Endodermal cell (in vitro differentiated cells): ENCODE measurements around the gene GNG14. TPM values are rescaled to one million over a fixed set of nuclear protein-coding genes. Genes with fewer than 3 reads are reported as not detected.

Experiments
- DNase-seq: peaks from one replicate; pipeline ENCODE4 v3.0.0-alpha.2; 2017
- H3K27ac ChIP-seq: 2 replicates; pipeline ENCODE4 v1.5.1; 2013; ENCODE audit warnings: mild to moderate bottlenecking, low read depth, low read length, moderate library complexity
- H3K27me3 ChIP-seq: 2 replicates; pipeline ENCODE4 v1.6.1; 2013; ENCODE audit warnings: mild to moderate bottlenecking, low read length, moderate library complexity; ENCODE audit not compliant: insufficient read depth, control insufficient read depth, poor library complexity, severe bottlenecking
- H3K36me3 ChIP-seq: 2 replicates; pipeline ENCODE4 v1.7.0; 2013; ENCODE audit warnings: mild to moderate bottlenecking, low read length, moderate library complexity; ENCODE audit not compliant: control insufficient read depth, insufficient read depth
- H3K4me1 ChIP-seq: one replicate; pipeline ENCODE4 v1.7.0; 2013; ENCODE audit warnings: low read length; ENCODE audit not compliant: control insufficient read depth, insufficient read depth
- H3K4me3 ChIP-seq: 2 replicates; pipeline ENCODE4 v1.5.1; 2013; ENCODE audit warnings: mild to moderate bottlenecking, low read length, moderate library complexity
- H3K9ac ChIP-seq: 2 replicates; pipeline ENCODE4 v1.6.1; 2013; ENCODE audit warnings: mild to moderate bottlenecking, low read length, moderate library complexity; ENCODE audit not compliant: poor library complexity, severe bottlenecking; ENCODE audit errors: extremely low read depth
- H3K9me3 ChIP-seq: 2 replicates; pipeline ENCODE4 v1.6.1; 2013; ENCODE audit warnings: mild to moderate bottlenecking, low read length, moderate library complexity; ENCODE audit not compliant: control insufficient read depth
- H3K27ac Mint-ChIP-seq: 2 replicates; pipeline ENCODE4 v1.8.0; 2020; ENCODE audit warnings: mixed read lengths
- H3K27me3 Mint-ChIP-seq: 2 replicates; pipeline ENCODE4 v1.8.0; 2021; ENCODE audit warnings: mild to moderate bottlenecking, mixed read lengths; ENCODE audit not compliant: insufficient read depth
- H3K36me3 Mint-ChIP-seq: 2 replicates; pipeline ENCODE4 v1.8.0; 2020; ENCODE audit warnings: low read depth, mixed read lengths
- H3K4me1 Mint-ChIP-seq: 2 replicates; pipeline ENCODE4 v1.8.0; 2020; ENCODE audit warnings: mixed read lengths
- H3K4me3 Mint-ChIP-seq: 2 replicates; pipeline ENCODE4 v1.8.0; 2020; ENCODE audit warnings: mild to moderate bottlenecking, moderate library complexity, mixed read lengths
- H3K9me3 Mint-ChIP-seq: 2 replicates; pipeline ENCODE4 v1.8.0; 2020; ENCODE audit warnings: mild to moderate bottlenecking, mixed read lengths
- CTCF ChIP-seq: fragments of 200-600 bp; sonication (generic); conservative IDR thresholded peaks from 2 replicates; pipeline ENCODE4 v1.5.0; 2021; ENCODE audit warnings: antibody characterized with exemption, mild to moderate bottlenecking
- WGBS, 2 experiments: methylation state at CpG; one replicate each; pipeline versions ENCODE4 v1.1.5 to v1.1.7; 2013; ENCODE audit warnings: missing lambda C conversion rate in 2 of 2, mixed read lengths in 1 of 2; ENCODE audit not compliant: insufficient coverage in 1 of 2, insufficient read length in 1 of 2; 5-methylcytosine and 5-hydroxymethylcytosine counted together
- total RNA-seq, 2 donors: library from RNA; stranded (reverse); fragmentation: NEBNext Ultra II Directional in 1 of 2; extraction: Animal tissue kit (Norgen Biotek cat#: 25700) in 1 of 2; gene quantifications; 2 replicates in 1 of 2; 3 replicates in 1 of 2; pipeline ENCODE4 v1.2.1, GENCODE V29; 2021

Gene GNG14
- total RNA-seq, 2 donors from 2014 or later, result not detected

GRCh38 chr19:12668932-12669269, 18.9 kb upstream of the GNG14 start:
- Mint-ChIP-seq H3K4me3 (peak overlapping the region; percentile 96), H3K27me3 (no peaks in the 10 kb centered on the region), H3K36me3 (peaks cover 25% of the 10 kb centered on the region), H3K27ac (peak overlapping the region; percentile 98), H3K4me1 (peaks cover 22% of the 10 kb centered on the region), H3K9me3 (no peaks in the 10 kb centered on the region)
- no peaks in the 10 kb centered on the region for H3K9me3 ChIP-seq
- H3K4me3 ChIP-seq, result peak overlapping the region; percentile 93
- WGBS, 2 experiments, result 2% methylated on average over 24 of the region's 24 CpGs; no CpG with 5 or more reads in 1 of the 2 experiments
- peak overlapping the region; percentile 56 for H3K9ac ChIP-seq
- no peaks in the 10 kb centered on the region for H3K27me3 ChIP-seq
- no peak overlapping the region for H3K27ac ChIP-seq
- no peaks in the 10 kb centered on the region for H3K4me1 ChIP-seq
- TF ChIP-seq CTCF, result no peak
- no peak for DNase-seq
- peaks cover 32% of the 10 kb centered on the region for H3K36me3 ChIP-seq

- peak overlapping the region; percentile 93 for H3K4me3 ChIP-seq
Observed at GRCh38 chr19:12669270-12670158, 18.3 kb upstream of the GNG14 start.

More at GRCh38 chr19:12669270-12670158, 18.3 kb upstream of the GNG14 start:
- Mint-ChIP-seq H3K27ac (peak overlapping the region; percentile 98), H3K4me3 (peak overlapping the region; percentile 96), H3K27me3 (no peaks in the 10 kb centered on the region), H3K4me1 (peaks cover 22% of the 10 kb centered on the region), H3K36me3 (peaks cover 26% of the 10 kb centered on the region), H3K9me3 (no peaks in the 10 kb centered on the region)
- H3K36me3 ChIP-seq, result peaks cover 38% of the 10 kb centered on the region
- 0 to 1% methylated on average over 26 to 64 of the region's 64 CpGs for WGBS, 2 experiments
- peak; percentile 33 for TF ChIP-seq CTCF
- H3K4me1 ChIP-seq, result no peaks in the 10 kb centered on the region
- H3K9ac ChIP-seq, result peak overlapping the region; percentile 56
- peak; percentile 87 for DNase-seq
- H3K9me3 ChIP-seq, result no peaks in the 10 kb centered on the region
- peak overlapping the region; percentile 22 for H3K27ac ChIP-seq
- no peaks in the 10 kb centered on the region for H3K27me3 ChIP-seq
